Measurements from ENCODE around the gene SPDYA.

SPDYA gene

DNA sequence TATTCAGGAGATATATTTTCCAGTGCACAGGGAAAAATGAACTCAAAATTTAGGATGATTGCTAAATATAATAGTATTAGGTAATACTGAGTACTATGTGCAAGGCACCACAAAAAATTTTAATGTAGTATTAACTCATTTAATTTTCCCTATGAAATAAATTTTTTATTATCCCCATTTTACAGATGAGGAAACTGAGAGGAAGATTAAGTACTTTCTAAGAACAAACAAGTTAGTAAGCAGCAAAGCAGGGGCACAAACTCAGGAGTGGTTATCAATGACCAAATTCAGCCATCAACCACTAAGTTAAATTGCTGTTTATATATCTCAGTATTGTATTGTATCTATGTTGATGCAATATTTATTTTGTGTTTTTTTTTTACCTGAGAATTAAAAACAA is 14.2 kb downstream of the SPDYA start:
- no peaks in the 10 kb centered on the region for H3K4me1 ChIP-seq (ENCODE audit: insufficient read depth, insufficient read length)
- TF ChIP-seq ZNF274 (IDR thresholded peaks at IDR 0.05; ENCODE audit: low read depth, low read length), result no peak
- TF ChIP-seq SUZ12 (IDR thresholded peaks at IDR 0.05; ENCODE audit: extremely low read depth, insufficient read depth, insufficient read length), result no peak
- TF ChIP-seq YY1 (IDR thresholded peaks at IDR 0.05; ENCODE audit: insufficient read depth, insufficient read length), result no peak
- DNase-seq (ENCODE audit: low read depth, low spot score), result no peak
- H3K9me3 ChIP-seq (ENCODE audit: insufficient read depth, low read length), result no peaks in the 10 kb centered on the region
- H3K9ac ChIP-seq (ENCODE audit: insufficient read length, low read depth), result no peak overlapping the region
- no peak overlapping the region for H3K4me3 ChIP-seq (ENCODE audit: insufficient read length, low read depth)
- H3K27me3 ChIP-seq (ENCODE audit: insufficient read depth, insufficient read length), result no peaks in the 10 kb centered on the region
- no peaks in the 10 kb centered on the region for H3K36me3 ChIP-seq (ENCODE audit: insufficient read depth, insufficient read length, low read length)

DNA sequence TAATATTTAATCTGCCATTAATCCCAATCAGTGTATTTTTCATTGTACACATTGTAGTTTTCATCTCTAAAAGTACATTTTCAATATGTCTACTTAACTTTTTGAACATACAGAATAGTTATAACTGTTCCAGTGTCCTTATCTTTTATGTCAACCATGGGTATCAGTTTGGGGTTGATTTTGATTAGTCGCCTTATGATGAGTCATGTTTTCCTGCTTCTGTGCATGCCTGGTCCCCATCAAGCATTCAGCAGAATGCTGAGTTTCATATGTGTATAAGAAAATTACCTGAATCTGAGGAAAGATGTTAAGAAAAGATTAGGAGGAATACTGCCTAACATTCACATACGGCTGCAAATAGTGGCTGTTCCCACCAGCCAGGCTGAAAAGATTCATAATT is 17.7 kb downstream of the SPDYA start:
- Histone ChIP-seq H3K4me3 (ENCODE audit: insufficient read length, low read depth) (no peak overlapping the region), H3K36me3 (ENCODE audit: insufficient read depth, insufficient read length, low read length) (no peaks in the 10 kb centered on the region), H3K9ac (ENCODE audit: insufficient read length, low read depth) (no peak overlapping the region), H3K9me3 (ENCODE audit: insufficient read depth, low read length) (no peaks in the 10 kb centered on the region), H3K4me1 (ENCODE audit: insufficient read depth, insufficient read length) (no peaks in the 10 kb centered on the region), H3K27me3 (ENCODE audit: insufficient read depth, insufficient read length) (no peaks in the 10 kb centered on the region)
- no peak for DNase-seq (ENCODE audit: low read depth, low spot score)
- no peak for TF ChIP-seq YY1 (IDR thresholded peaks at IDR 0.05; ENCODE audit: insufficient read depth, insufficient read length)
- no peak for TF ChIP-seq SUZ12 (IDR thresholded peaks at IDR 0.05; ENCODE audit: extremely low read depth, insufficient read depth, insufficient read length)
- TF ChIP-seq ZNF274 (IDR thresholded peaks at IDR 0.05; ENCODE audit: low read depth, low read length), result no peak

DNA sequence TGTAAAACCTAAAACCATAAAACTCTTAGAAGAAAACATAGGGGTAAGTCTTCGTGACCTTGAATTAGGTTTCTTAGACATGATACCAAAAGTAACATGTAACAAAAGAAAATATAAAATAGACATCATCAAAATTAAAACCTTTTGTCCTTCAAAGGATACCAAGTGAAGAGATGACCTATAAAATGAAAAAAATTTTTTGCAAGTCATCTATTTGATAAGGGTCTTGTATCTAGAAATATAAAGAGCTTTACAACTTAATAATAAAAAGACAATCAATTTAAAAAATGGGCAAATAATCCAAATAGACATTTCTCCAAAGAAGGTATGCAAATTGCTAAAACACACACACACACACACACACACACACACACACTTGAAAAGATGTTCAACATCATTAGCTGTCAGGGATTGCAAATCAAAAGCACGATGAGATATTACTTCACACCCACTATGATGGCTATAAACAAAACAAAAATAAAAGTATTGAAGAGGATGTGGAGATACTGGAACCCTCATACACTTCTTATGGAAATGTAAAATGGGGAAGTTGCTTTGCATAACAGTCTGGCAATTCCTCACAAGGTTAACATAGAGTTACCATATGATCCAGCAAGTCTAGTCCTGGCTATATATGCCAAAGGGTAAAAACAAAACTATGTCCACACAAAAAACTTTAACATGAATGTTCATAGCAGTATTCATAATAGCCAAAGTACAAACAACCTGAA is 23.3 kb downstream of the SPDYA start:
- Histone ChIP-seq H3K9ac (ENCODE audit: insufficient read length, low read depth) (no peak overlapping the region), H3K36me3 (ENCODE audit: insufficient read depth, insufficient read length, low read length) (no peaks in the 10 kb centered on the region), H3K27me3 (ENCODE audit: insufficient read depth, insufficient read length) (no peaks in the 10 kb centered on the region), H3K4me1 (ENCODE audit: insufficient read depth, insufficient read length) (no peaks in the 10 kb centered on the region), H3K4me3 (ENCODE audit: insufficient read length, low read depth) (no peak overlapping the region), H3K9me3 (ENCODE audit: insufficient read depth, low read length) (no peaks in the 10 kb centered on the region)
- no peak for DNase-seq (ENCODE audit: low read depth, low spot score)
- TF ChIP-seq SUZ12 (IDR thresholded peaks at IDR 0.05; ENCODE audit: extremely low read depth, insufficient read depth, insufficient read length), result no peak

DNA sequence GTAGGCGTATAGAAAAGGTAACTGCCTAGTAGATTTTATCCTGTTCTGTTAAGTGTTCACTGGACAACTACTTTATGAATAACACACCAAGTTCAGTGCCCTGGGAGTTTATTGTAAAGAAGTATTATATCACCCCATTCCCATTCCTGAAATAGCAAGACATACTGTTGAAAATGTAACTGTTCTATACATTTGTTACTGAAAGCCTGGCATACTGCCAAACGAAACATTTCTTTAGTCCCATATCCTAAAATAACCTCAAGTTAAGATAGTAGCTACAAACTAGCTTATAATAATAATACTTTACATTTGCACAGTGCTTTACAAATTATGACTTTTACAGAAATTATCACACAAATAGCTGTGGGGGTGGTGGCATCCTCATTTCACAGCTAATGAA is 25.1 kb downstream of the SPDYA start:
- no peak overlapping the region for H3K9ac ChIP-seq (ENCODE audit: insufficient read length, low read depth)
- TF ChIP-seq YY1 (IDR thresholded peaks at IDR 0.05; ENCODE audit: insufficient read depth, insufficient read length) (no peak), ZNF274 (IDR thresholded peaks at IDR 0.05; ENCODE audit: low read depth, low read length) (no peak), SUZ12 (IDR thresholded peaks at IDR 0.05; ENCODE audit: extremely low read depth, insufficient read depth, insufficient read length) (no peak)
- no peaks in the 10 kb centered on the region for H3K27me3 ChIP-seq (ENCODE audit: insufficient read depth, insufficient read length)
- no peak overlapping the region for H3K4me3 ChIP-seq (ENCODE audit: insufficient read length, low read depth)
- no peak for DNase-seq (ENCODE audit: low read depth, low spot score)
- H3K4me1 ChIP-seq (ENCODE audit: insufficient read depth, insufficient read length), result no peaks in the 10 kb centered on the region
- no peaks in the 10 kb centered on the region for H3K9me3 ChIP-seq (ENCODE audit: insufficient read depth, low read length)
- H3K36me3 ChIP-seq (ENCODE audit: insufficient read depth, insufficient read length, low read length), result no peaks in the 10 kb centered on the region

DNA sequence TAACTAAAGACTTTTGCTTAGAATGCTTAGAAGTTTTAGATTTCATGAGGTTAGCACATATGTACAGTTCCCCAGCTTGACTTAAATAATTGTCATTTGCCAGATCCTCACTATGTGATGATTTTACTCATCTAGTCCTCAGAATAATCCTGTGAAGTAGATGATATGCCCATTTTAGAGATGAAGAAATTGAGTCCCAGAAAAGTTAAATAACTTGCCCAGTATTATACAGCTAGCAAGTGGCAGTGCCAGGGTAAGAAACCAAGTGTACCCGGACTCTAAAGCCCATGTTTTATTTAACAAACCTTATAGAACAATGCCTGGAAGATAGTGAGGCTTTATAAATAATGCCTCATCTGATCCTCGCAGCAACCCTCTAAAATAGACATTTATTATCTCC is 28.3 kb downstream of the SPDYA start:
- Histone ChIP-seq H3K4me1 (ENCODE audit: insufficient read depth, insufficient read length) (no peaks in the 10 kb centered on the region), H3K27me3 (ENCODE audit: insufficient read depth, insufficient read length) (no peaks in the 10 kb centered on the region), H3K9me3 (ENCODE audit: insufficient read depth, low read length) (no peaks in the 10 kb centered on the region), H3K36me3 (ENCODE audit: insufficient read depth, insufficient read length, low read length) (no peaks in the 10 kb centered on the region), H3K9ac (ENCODE audit: insufficient read length, low read depth) (no peak overlapping the region), H3K4me3 (ENCODE audit: insufficient read length, low read depth) (no peak overlapping the region)
- DNase-seq (ENCODE audit: low read depth, low spot score), result no peak
- no peak for TF ChIP-seq ZNF274 (IDR thresholded peaks at IDR 0.05; ENCODE audit: low read depth, low read length)
- no peak for TF ChIP-seq YY1 (IDR thresholded peaks at IDR 0.05; ENCODE audit: insufficient read depth, insufficient read length)
- no peak for TF ChIP-seq SUZ12 (IDR thresholded peaks at IDR 0.05; ENCODE audit: extremely low read depth, insufficient read depth, insufficient read length)

DNA sequence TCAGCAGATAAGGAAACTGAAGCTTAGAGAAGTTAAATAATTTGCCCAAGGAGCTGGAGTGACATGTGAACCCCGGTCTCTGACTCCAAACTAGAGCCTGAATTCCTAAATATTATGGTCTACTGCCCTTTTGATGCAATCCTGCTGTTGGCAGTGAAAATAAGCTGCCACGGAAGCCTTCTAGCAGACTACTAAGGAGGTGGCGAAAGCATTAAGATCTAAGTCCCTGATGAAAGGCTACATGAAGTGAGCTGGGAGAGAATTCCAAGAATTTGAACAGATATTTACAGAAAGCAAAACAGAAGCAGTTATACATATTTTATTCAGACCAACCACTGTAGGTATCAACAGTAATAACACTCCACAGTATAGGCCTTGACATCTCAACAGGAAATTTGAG is 31.4 kb downstream of the SPDYA start:
- peaks cover 3% of the 10 kb centered on the region for H3K36me3 ChIP-seq (ENCODE audit: insufficient read depth, insufficient read length, low read length)
- H3K27me3 ChIP-seq (ENCODE audit: insufficient read depth, insufficient read length), result no peaks in the 10 kb centered on the region
- TF ChIP-seq YY1 (IDR thresholded peaks at IDR 0.05; ENCODE audit: insufficient read depth, insufficient read length) (no peak), SUZ12 (IDR thresholded peaks at IDR 0.05; ENCODE audit: extremely low read depth, insufficient read depth, insufficient read length) (no peak), ZNF274 (IDR thresholded peaks at IDR 0.05; ENCODE audit: low read depth, low read length) (no peak)
- H3K4me3 ChIP-seq (ENCODE audit: insufficient read length, low read depth), result no peak overlapping the region
- H3K4me1 ChIP-seq (ENCODE audit: insufficient read depth, insufficient read length), result no peaks in the 10 kb centered on the region
- H3K9ac ChIP-seq (ENCODE audit: insufficient read length, low read depth), result no peak overlapping the region
- no peaks in the 10 kb centered on the region for H3K9me3 ChIP-seq (ENCODE audit: insufficient read depth, low read length)
- DNase-seq (ENCODE audit: low read depth, low spot score), result no peak

DNA sequence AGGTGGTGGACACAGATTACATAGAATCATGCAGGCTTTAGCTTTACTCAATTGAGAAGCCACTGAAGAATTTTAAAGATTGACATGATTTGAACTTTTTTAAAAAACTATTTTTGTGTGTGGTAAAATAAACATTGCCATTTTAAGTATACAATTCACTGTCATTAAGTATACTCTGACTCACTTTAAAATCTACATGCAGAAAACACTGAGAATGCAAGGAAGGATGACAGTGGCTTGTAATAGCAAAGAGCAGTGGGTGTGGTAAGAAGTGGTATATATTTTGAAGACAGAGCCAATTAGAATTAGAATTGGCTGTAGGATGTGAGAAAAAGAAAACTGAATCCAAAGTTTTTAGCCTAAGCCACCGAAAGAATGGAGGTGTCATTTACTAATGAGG is 44.6 kb downstream of the SPDYA start:
- no peak for DNase-seq (ENCODE audit: low read depth, low spot score)
- H3K4me1 ChIP-seq (ENCODE audit: insufficient read depth, insufficient read length), result no peaks in the 10 kb centered on the region
- no peaks in the 10 kb centered on the region for H3K27me3 ChIP-seq (ENCODE audit: insufficient read depth, insufficient read length)
- no peak for TF ChIP-seq YY1 (IDR thresholded peaks at IDR 0.05; ENCODE audit: insufficient read depth, insufficient read length)
- no peak for TF ChIP-seq ZNF274 (IDR thresholded peaks at IDR 0.05; ENCODE audit: low read depth, low read length)
- no peak for TF ChIP-seq SUZ12 (IDR thresholded peaks at IDR 0.05; ENCODE audit: extremely low read depth, insufficient read depth, insufficient read length)
- H3K36me3 ChIP-seq (ENCODE audit: insufficient read depth, insufficient read length, low read length), result peaks cover 24% of the 10 kb centered on the region
- no peak overlapping the region for H3K4me3 ChIP-seq (ENCODE audit: insufficient read length, low read depth)
- no peak overlapping the region for H3K9ac ChIP-seq (ENCODE audit: insufficient read length, low read depth)
- H3K9me3 ChIP-seq (ENCODE audit: insufficient read depth, low read length), result no peaks in the 10 kb centered on the region
